ENCODE data around the gene GRIK4. TPM values are rescaled to one million over a fixed set of nuclear protein-coding genes. Genes with fewer than 3 reads are reported as not detected.

Gene GRIK4
- total RNA-seq, 1 donor from 2014 or later, result 2.2 TPM

Other genes starting within 250 kb of the GRIK4 start
- 9.3 and 9.5 TPM in 2 replicates for gene TLCD5, start 186.4 kb upstream of the GRIK4 start, total RNA-seq
- gene ARHGEF12, start 175.3 kb upstream of the GRIK4 start, total RNA-seq, result 78.0 and 83.1 TPM in 2 replicates